ENCODE data around the gene PTCD1.
"Not testable (repeated sequence)": the region's sequence is repeated elsewhere in the genome, so short reads cannot be mapped to it uniquely, and the experiment has no call there.

PTCD1 gene

GRCh38 chr7:99449326-99449725, 10.7 kb upstream of the PTCD1 start:
- no peak for DNase-seq

GRCh38 chr7:99448855-99449254, 10.3 kb upstream of the PTCD1 start:
- DNase-seq = no peak

GRCh38 chr7:99447943-99448342, 9.3 kb upstream of the PTCD1 start:
- DNase-seq = no peak

GRCh38 chr7:99446096-99446495, 7.5 kb upstream of the PTCD1 start:
- DNase-seq = no peak

- no peak for DNase-seq
Measured at GRCh38 chr7:99440195-99440594, 1.6 kb upstream of the PTCD1 start.

- DNase-seq = no peak
Measured at GRCh38 chr7:99437946-99438572, 539 bp downstream of the PTCD1 start.

- no peak for DNase-seq
Measured at GRCh38 chr7:99433158-99433557, 5.4 kb downstream of the PTCD1 start.

- DNase-seq = not testable (repeated sequence)
Measured at GRCh38 chr7:99431756-99432540, 6.7 kb downstream of the PTCD1 start.

- no peak for DNase-seq
Measured at GRCh38 chr7:99429756-99430155, 8.8 kb downstream of the PTCD1 start.

- no peak for DNase-seq
Measured at GRCh38 chr7:99428972-99429566, 9.5 kb downstream of the PTCD1 start.

GRCh38 chr7:99424932-99425730, 13.5 kb downstream of the PTCD1 start:
- no peak for DNase-seq

GRCh38 chr7:99422625-99423024, 16.0 kb downstream of the PTCD1 start:
- no peak for DNase-seq

- no peak for DNase-seq
Measured at GRCh38 chr7:99422186-99422585, 16.4 kb downstream of the PTCD1 start.

- no peak for DNase-seq
Measured at GRCh38 chr7:99420986-99421385, 17.6 kb downstream of the PTCD1 start.

GRCh38 chr7:99420213-99420612, 18.4 kb downstream of the PTCD1 start:
- no peak for DNase-seq

- DNase-seq = no peak
Measured at GRCh38 chr7:99419323-99420021, 19.1 kb downstream of the PTCD1 start.

GRCh38 chr7:99418260-99418659, 20.3 kb downstream of the PTCD1 start:
- DNase-seq = no peak

- not testable (repeated sequence) for DNase-seq
Measured at GRCh38 chr7:99415513-99416127, 23.0 kb downstream of the PTCD1 start.

- DNase-seq = no peak
Measured at GRCh38 chr7:99410635-99411034, 28.0 kb downstream of the PTCD1 start.

- DNase-seq = no peak
Measured at GRCh38 chr7:99409806-99410205, 28.8 kb downstream of the PTCD1 start.

- no peak for DNase-seq
Measured at GRCh38 chr7:99409192-99409572, 29.4 kb downstream of the PTCD1 start.

Measured in stimulated activated CD4-positive, alpha-beta T cell treated with anti-CD3 and anti-CD28 coated beads, Interleukin-4, amount 100 ng/mL, for 1 hour (primary cell).